Transverse colon (tissue), 4 donors: ENCODE measurements around the gene ADD3. TPM values are rescaled to one million over a fixed set of nuclear protein-coding genes. Genes with fewer than 3 reads are reported as not detected.

Experiments used
- DNase-seq: peaks from one replicate; pipeline ENCODE4 v3.0.0-alpha.2; 2019
- H3K27ac ChIP-seq, 4 donors: fragments of 200-600 bp; sonication (generic); 2 replicates each; pipeline ENCODE4 v1.5.1; 2016 to 2018; ENCODE audit warnings: inconsistent platforms in 4 of 4
- H3K27me3 ChIP-seq: fragments of 200-600 bp; sonication (generic); 2 replicates; pipeline ENCODE4 v1.5.1; 2017; ENCODE audit warnings: inconsistent platforms
- H3K36me3 ChIP-seq, 4 donors: fragments of 200-600 bp; sonication (generic); 2 replicates each; pipeline ENCODE4 v1.5.1; 2017 to 2019; ENCODE audit warnings: inconsistent platforms in 4 of 4
- H3K4me1 ChIP-seq, 4 donors: fragments of 200-600 bp; sonication (generic); 2 replicates each; pipeline ENCODE4 v1.5.1; 2017 to 2020; ENCODE audit warnings: inconsistent platforms in 4 of 4
- H3K4me3 ChIP-seq, 4 donors: fragments of 200-600 bp; sonication (generic); 1 replicate in 1 of 4; 2 replicates in 3 of 4; pipeline versions ENCODE4 v1.5.1 to v1.6.1; 2017 to 2019; ENCODE audit warnings: inconsistent platforms in 4 of 4
- H3K9me3 ChIP-seq, 2 donors: fragments of 200-600 bp; sonication (generic); 2 replicates each; pipeline ENCODE4 v1.5.1; 2017 to 2019; ENCODE audit warnings: inconsistent platforms in 2 of 2
- EP300 ChIP-seq: sonication (generic); formaldehyde crosslinking; IDR thresholded peaks from one replicate; pipeline ENCODE4 v1.6.1; 2017; ENCODE audit warnings: antibody characterized with exemption, low read depth
- POLR2A ChIP-seq: fragments of 450-650 bp; IDR thresholded peaks from one replicate; pipeline ENCODE4 v1.6.1; 2016; ENCODE audit warnings: antibody characterized with exemption, mild to moderate bottlenecking, moderate library complexity
- POLR2AphosphoS5 ChIP-seq, 3 donors: sonication (generic); formaldehyde crosslinking; IDR thresholded peaks; one replicate each; pipeline ENCODE4 v1.6.1; 2016; ENCODE audit warnings: antibody characterized with exemption in 3 of 3
- WGBS, 2 donors: methylation state at CpG; one replicate each; pipeline ENCODE4 v1.1.5; 2018; ENCODE audit warnings: low coverage in 1 of 2; 5-methylcytosine and 5-hydroxymethylcytosine counted together
- in situ Hi-C, 4 donors: fragments of 200-750 bp; cut with MboI; loops; one replicate each; pipeline versions ENCODE4 v1.15.0 to v1.15.1; 2017; ENCODE audit warnings: low sequenced_read_pairs in 3 of 4, low pct_ligation_motif_present in 1 of 4, low pct_unique_long_range_greater_than_20kb in 1 of 4
- intact Hi-C: fragments of 100-400 bp; cut with DNase I; formaldehyde crosslinking; loops from one replicate; pipeline ENCODE4 v1.15.1; 2023; ENCODE audit warnings: low total_unique reads
- total RNA-seq, 4 donors: library from RNA; depleted of rRNA; stranded (reverse); fragments of >200 nt; gene quantifications; one replicate each; pipeline ENCODE4 v1.1.0, GENCODE V29; 2016
- TF ChIP-seq, protein P1 (sequence below), 5 experiments: fragments of 200-600 bp in 3 of 5; fragments of 450-650 bp in 2 of 5; sonication (generic) in 3 of 5; IDR thresholded peaks; 1 replicate in 2 of 5; 2 replicates in 3 of 5; pipeline ENCODE4 v1.5.1; 2016 to 2017; ENCODE audit warnings: antibody characterized with exemption in 5 of 5, inconsistent platforms in 3 of 5, mild to moderate bottlenecking in 2 of 5, moderate library complexity in 1 of 5

Gene ADD3
- total RNA-seq, 4 donors from 2014 or later, result 175 to 342 (median 258) TPM

DNA sequence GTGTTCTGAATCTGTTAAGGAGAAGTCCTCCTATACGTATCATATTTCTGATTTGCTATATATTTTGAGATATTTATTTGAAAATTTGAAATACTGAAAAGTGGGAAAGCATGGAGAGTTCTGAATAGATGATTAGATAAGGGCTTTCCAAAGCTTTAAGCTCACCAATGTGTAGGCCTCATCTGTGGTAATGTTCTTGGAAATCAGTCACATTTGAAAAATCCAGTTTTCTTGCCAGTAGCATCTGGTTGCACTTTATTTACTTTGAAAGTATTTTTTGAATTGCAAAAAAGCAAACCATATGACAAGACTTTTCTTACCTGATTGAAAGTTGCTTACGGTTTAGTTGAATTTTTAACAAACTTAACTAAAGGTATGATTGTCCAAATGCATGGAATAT, 21.7 kb downstream of the ADD3 start:
- intact Hi-C loops (no loop called here), in situ Hi-C loops (no loop called here)
- Histone ChIP-seq H3K4me1 (peaks cover 5 to 21% (median 12%) of the 10 kb centered on the region in 4 donors), H3K9me3 (no peaks in the 10 kb centered on the region), H3K27me3 (no peaks in the 10 kb centered on the region), H3K27ac (no peak overlapping the region), H3K4me3 (no peak overlapping the region), H3K36me3 (no peaks in the 10 kb centered on the region)
- no peak for DNase-seq
- 91 to 94% methylated on average over 2 of the region's 2 CpGs for WGBS, 2 donors
- TF ChIP-seq POLR2AphosphoS5 (IDR thresholded peaks at IDR 0.05), result no peak
- no peak for TF ChIP-seq POLR2A
- TF ChIP-seq EP300, result no peak
- TF ChIP-seq, protein P1, sequence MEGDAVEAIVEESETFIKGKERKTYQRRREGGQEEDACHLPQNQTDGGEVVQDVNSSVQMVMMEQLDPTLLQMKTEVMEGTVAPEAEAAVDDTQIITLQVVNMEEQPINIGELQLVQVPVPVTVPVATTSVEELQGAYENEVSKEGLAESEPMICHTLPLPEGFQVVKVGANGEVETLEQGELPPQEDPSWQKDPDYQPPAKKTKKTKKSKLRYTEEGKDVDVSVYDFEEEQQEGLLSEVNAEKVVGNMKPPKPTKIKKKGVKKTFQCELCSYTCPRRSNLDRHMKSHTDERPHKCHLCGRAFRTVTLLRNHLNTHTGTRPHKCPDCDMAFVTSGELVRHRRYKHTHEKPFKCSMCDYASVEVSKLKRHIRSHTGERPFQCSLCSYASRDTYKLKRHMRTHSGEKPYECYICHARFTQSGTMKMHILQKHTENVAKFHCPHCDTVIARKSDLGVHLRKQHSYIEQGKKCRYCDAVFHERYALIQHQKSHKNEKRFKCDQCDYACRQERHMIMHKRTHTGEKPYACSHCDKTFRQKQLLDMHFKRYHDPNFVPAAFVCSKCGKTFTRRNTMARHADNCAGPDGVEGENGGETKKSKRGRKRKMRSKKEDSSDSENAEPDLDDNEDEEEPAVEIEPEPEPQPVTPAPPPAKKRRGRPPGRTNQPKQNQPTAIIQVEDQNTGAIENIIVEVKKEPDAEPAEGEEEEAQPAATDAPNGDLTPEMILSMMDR (IDR thresholded peaks at IDR 0.05), result no peak

DNA sequence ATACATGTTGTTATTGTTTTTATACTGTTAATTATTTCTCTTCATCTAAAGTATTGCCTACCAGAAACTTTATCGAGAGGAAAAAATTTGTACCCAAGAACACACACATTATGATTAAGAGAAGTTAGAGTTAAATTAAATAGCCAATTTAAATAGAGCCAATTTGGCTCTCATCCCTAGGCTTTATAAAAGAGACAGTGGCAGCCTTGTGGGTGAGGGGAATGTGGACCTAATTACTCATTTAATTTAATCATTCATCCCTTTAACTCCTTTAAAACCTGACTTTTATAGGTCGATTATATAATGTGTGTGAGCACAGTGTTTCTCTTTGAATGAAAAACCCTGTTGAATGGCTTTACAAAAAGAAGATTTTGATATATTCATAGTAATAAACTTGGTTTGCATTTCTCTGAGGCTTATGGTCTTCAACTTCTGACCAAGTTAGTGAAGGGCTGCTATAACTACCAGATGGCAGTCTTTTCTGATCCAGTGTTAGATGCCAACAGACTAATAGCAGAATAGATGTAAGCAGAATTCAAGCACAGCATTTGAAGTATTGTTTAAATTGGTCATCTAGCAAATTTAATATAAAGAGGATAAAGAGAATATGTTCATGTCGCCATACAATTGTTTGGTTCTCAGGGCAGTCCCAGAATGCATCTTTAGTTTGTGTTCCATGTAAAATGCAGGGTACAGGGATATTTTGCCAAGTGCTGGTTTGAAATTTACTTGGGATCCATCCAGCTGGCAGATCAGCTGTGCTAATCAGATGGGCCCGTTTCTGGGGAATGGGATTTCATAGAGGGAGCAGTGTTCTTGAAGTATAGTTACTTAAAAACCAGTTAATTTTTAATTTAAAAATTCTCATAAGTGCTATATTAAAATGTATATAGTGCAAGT, 25.3 kb downstream of the ADD3 start:
- intact Hi-C loops, result no loop called here
- H3K4me1 ChIP-seq, result peaks cover 9 to 43% (median 28%) of the 10 kb centered on the region in 4 donors
- DNase-seq, result no peak
- in situ Hi-C loops, result no loop called here
- 59 to 65% methylated on average over 4 of the region's 4 CpGs for WGBS, 2 donors
- no peak overlapping the region for H3K4me3 ChIP-seq
- H3K27me3 ChIP-seq, result no peaks in the 10 kb centered on the region
- H3K9me3 ChIP-seq, result no peaks in the 10 kb centered on the region
- no peaks in the 10 kb centered on the region for H3K36me3 ChIP-seq
- TF ChIP-seq POLR2A, result no peak
- TF ChIP-seq, protein P1 (IDR thresholded peaks at IDR 0.05), result no peak
- TF ChIP-seq EP300, result no peak
- no peak for TF ChIP-seq POLR2AphosphoS5 (IDR thresholded peaks at IDR 0.05)
- no peak overlapping the region for H3K27ac ChIP-seq

DNA sequence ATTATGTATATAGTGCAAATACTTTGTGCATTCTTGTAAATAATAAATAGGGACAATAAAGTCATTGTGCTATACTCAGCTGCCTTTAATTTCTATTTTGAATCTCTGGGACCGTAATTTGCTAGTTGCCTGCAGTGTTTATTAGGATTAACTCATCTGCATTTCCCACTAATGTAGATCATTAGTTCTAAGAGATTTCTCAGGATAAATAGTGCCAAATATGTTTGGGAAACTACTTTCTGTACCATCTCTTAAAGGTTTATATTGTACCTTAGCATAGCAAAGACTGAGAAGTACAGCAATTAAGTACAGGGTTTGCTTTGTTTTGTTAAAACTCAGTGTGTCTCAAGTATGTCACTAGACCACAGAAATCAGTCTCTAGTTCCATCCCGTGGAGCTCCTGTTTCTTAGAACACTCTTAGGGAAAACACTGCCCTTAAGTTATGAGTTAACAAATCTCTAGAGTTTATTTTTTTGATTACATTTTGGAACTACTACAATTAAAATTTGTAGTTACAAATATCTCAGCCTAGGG, 26.0 kb downstream of the ADD3 start:
- TF ChIP-seq, protein P1 (IDR thresholded peaks at IDR 0.05), result no peak
- no peak for TF ChIP-seq EP300
- no peak for TF ChIP-seq POLR2A
- TF ChIP-seq POLR2AphosphoS5 (IDR thresholded peaks at IDR 0.05), result no peak
- DNase-seq, result no peak
- in situ Hi-C loops (no loop called here), intact Hi-C loops (no loop called here)
- H3K27me3 ChIP-seq, result no peaks in the 10 kb centered on the region
- H3K4me3 ChIP-seq, result no peak overlapping the region
- WGBS, 2 donors, result 20 to 30% methylated on average over 2 of the region's 2 CpGs
- H3K36me3 ChIP-seq, result no peaks in the 10 kb centered on the region
- H3K9me3 ChIP-seq, result no peaks in the 10 kb centered on the region
- peaks cover 9 to 46% (median 28%) of the 10 kb centered on the region in 4 donors for H3K4me1 ChIP-seq
- no peak overlapping the region for H3K27ac ChIP-seq

DNA sequence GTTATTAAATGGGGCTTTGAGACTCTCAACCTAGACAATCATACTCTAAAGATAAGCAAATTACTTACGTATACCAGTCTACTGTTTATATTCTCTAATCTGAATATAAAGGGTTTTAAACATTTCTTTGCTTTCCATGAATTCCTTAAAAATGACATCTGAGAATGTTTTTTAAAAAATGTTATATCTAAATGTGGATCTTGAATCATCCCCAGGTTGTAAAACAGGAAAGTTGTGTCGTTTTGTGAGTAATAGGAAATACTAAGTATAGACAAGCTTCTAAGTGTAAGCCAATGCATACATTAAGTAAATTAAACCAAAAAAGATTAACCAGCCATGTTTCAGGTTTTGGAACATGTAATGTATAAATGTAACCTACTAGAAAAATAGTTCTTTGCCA, 26.8 kb downstream of the ADD3 start:
- TF ChIP-seq POLR2AphosphoS5 (IDR thresholded peaks at IDR 0.05) (no peak), EP300 (no peak), POLR2A (no peak)
- TF ChIP-seq, protein P1 (IDR thresholded peaks at IDR 0.05), result no peak
- in situ Hi-C loops, result no loop called here
- Histone ChIP-seq H3K27me3 (no peaks in the 10 kb centered on the region), H3K9me3 (no peaks in the 10 kb centered on the region), H3K27ac (no peak overlapping the region), H3K4me3 (no peak overlapping the region), H3K36me3 (no peaks in the 10 kb centered on the region), H3K4me1 (peaks cover 9 to 55% (median 31%) of the 10 kb centered on the region in 4 donors)
- intact Hi-C loops, result no loop called here
- DNase-seq, result no peak
- 52 to 56% methylated on average over 2 of the region's 2 CpGs for WGBS, 2 donors
